ENCODE results near the gene PITPNC1.
"Not testable (repeated sequence)": the region's sequence is repeated elsewhere in the genome, so short reads cannot be mapped to it uniquely, and the experiment has no call there.

Gene PITPNC1

GRCh38 chr17:67569015-67569451 lies 192.0 kb downstream of the PITPNC1 start:
- in situ Hi-C loops (cut with MboI; ENCODE audit: low sequenced_read_pairs), result no loop called here

GRCh38 chr17:67569873-67570272 lies 192.8 kb downstream of the PITPNC1 start:
- in situ Hi-C loops (cut with MboI; ENCODE audit: low sequenced_read_pairs), result no loop called here

- in situ Hi-C loops (cut with MboI; ENCODE audit: low sequenced_read_pairs), result no loop called here
These were observed 193.7 kb downstream of the PITPNC1 start for GRCh38 chr17:67570797-67571196.

GRCh38 chr17:67571478-67571877 lies 194.4 kb downstream of the PITPNC1 start:
- in situ Hi-C loops (cut with MboI; ENCODE audit: low sequenced_read_pairs), result no loop called here

GRCh38 chr17:67573987-67574657 lies 197.0 kb downstream of the PITPNC1 start:
- in situ Hi-C loops (cut with MboI; ENCODE audit: low sequenced_read_pairs), result no loop called here

GRCh38 chr17:67574658-67575293 lies 197.7 kb downstream of the PITPNC1 start:
- in situ Hi-C loops (cut with MboI; ENCODE audit: low sequenced_read_pairs), result no loop called here

- in situ Hi-C loops (cut with MboI; ENCODE audit: low sequenced_read_pairs), result no loop called here
These were observed 198.2 kb downstream of the PITPNC1 start for GRCh38 chr17:67575325-67575724.

- in situ Hi-C loops (cut with MboI; ENCODE audit: low sequenced_read_pairs), result no loop called here
These were observed 199.5 kb downstream of the PITPNC1 start for GRCh38 chr17:67576471-67577115.

- in situ Hi-C loops (cut with MboI; ENCODE audit: low sequenced_read_pairs), result no loop called here
These were observed 200.5 kb downstream of the PITPNC1 start for GRCh38 chr17:67577429-67578141.

- in situ Hi-C loops (cut with MboI; ENCODE audit: low sequenced_read_pairs), result no loop called here
These were observed 201.0 kb downstream of the PITPNC1 start for GRCh38 chr17:67578142-67578457.

GRCh38 chr17:67578679-67579405 lies 201.8 kb downstream of the PITPNC1 start:
- in situ Hi-C loops (cut with MboI; ENCODE audit: low sequenced_read_pairs), result not testable (repeated sequence)

GRCh38 chr17:67582673-67583081 lies 205.6 kb downstream of the PITPNC1 start:
- in situ Hi-C loops (cut with MboI; ENCODE audit: low sequenced_read_pairs), result no loop called here

- in situ Hi-C loops (cut with MboI; ENCODE audit: low sequenced_read_pairs), result no loop called here
These were observed 208.1 kb downstream of the PITPNC1 start for GRCh38 chr17:67585077-67585602.

GRCh38 chr17:67588326-67588725 lies 211.2 kb downstream of the PITPNC1 start:
- in situ Hi-C loops (cut with MboI; ENCODE audit: low sequenced_read_pairs), result no loop called here

- in situ Hi-C loops (cut with MboI; ENCODE audit: low sequenced_read_pairs), result no loop called here
These were observed 217.2 kb downstream of the PITPNC1 start for GRCh38 chr17:67594115-67594880.

- in situ Hi-C loops (cut with MboI; ENCODE audit: low sequenced_read_pairs), result no loop called here
These were observed 223.3 kb downstream of the PITPNC1 start for GRCh38 chr17:67600408-67600807.

- in situ Hi-C loops (cut with MboI; ENCODE audit: low sequenced_read_pairs), result no loop called here
These were observed 224.8 kb downstream of the PITPNC1 start for GRCh38 chr17:67601897-67602296.

GRCh38 chr17:67602444-67602843 lies 225.4 kb downstream of the PITPNC1 start:
- in situ Hi-C loops (cut with MboI; ENCODE audit: low sequenced_read_pairs), result no loop called here

GRCh38 chr17:67602974-67603373 lies 225.9 kb downstream of the PITPNC1 start:
- in situ Hi-C loops (cut with MboI; ENCODE audit: low sequenced_read_pairs), result no loop called here

Measured in hTERT RPE-1 (cell line).